NCI-H2107 treated with DMSO at 0.1 percent for 48 hours (cell line): ENCODE results near the gene UBE2U.

Experiments
- DNase-seq: peaks from one replicate; lab custom pipeline; 2025; ENCODE audit not compliant: unreplicated experiment; lab: John Stamatoyannopoulos, UW

UBE2U gene

DNA sequence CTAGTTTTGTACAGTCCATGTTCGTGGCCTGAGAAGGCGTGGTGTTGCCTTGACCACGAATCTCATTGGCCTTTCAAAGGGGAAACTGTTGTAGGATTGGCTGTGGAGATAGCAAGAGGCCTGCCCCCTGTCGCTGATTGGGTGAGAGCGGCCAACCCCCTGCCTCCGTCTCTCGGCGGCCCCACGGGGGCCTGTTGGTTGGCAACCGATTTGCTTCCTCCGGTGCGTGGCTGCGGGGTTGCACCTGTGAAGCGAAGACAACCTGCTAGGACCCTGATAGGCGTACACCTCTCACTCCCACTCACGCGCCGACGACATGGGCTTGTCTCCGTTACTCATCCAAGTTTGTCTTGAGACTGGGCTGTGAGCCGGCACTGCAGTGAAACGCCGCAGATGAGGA lies at the start of gene UBE2U:
Gene UBE2U, plus strand, starts transcription at position 204 of the 400 bp plus-strand sequence. CDS start 428 bp downstream, outside the sequence.
- no peak for DNase-seq

DNA sequence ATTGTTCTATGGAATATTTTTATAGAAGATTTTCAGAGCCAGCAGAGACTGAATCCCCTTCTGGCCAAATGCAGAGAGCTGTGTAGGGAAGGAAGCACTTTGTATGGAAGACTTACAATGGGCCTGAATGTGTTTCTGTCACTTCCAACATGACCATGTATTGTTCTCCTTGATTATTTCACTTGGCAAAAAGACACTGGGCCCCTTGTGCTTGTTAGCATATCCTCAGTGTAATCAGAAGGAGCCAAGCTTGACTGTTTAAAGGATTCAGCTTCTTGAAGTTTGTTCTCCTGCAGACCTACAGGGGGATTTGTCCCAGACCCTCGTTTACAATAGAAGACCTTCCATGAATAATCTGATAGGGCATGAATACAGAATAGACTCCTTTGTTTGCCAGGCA lies 48.1 kb upstream of the UBE2U start:
- DNase-seq, result no peak

DNA sequence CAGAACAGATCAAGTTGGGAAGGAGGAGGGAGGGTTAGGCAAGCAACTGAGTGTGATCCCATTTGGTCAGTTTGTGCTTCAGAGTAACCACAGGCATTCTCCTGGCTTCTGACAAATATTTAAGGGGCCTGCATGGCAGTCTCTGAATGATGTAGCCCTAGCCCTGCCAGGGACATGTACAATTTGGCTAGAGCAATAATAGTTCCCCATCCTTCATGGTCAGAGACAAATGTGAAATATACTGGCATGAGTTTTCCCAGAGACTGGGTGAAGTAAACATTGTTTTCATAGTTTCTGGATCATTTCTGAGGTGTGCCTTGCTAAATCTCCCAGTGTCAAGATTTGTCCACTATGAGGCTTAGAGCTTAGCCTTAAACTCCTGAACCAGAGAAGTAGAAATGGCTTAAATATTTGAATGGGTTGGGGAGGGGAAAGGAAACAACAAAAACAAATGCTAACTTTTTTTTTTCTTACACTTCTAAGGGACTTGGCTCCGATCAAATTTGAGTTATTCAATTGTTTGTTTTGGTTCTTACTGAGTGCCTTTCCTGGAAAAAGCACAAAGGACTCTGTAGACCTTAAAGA lies 42.0 kb upstream of the UBE2U start:
- no peak for DNase-seq

DNA sequence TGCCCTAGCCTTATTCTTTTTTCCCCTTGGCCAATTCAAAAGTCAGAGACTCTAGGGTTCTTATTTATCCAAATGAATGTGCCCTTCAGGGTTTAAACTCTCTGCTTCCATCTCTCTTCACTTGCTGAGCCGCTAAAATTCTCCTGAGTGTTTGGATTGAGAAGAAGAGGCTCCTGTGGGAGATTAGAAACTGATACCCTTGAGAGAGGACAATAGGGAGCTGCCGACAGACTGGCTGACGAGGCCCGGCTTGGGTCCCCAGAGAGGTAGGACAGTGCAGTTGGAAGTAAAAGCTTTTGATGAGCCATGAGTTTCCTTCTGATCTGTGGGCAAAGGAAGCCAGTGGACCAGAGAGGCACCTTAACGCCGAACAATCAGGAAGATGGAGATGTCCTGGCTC lies 41.3 kb upstream of the UBE2U start:
- peak; percentile 74 for DNase-seq

DNA sequence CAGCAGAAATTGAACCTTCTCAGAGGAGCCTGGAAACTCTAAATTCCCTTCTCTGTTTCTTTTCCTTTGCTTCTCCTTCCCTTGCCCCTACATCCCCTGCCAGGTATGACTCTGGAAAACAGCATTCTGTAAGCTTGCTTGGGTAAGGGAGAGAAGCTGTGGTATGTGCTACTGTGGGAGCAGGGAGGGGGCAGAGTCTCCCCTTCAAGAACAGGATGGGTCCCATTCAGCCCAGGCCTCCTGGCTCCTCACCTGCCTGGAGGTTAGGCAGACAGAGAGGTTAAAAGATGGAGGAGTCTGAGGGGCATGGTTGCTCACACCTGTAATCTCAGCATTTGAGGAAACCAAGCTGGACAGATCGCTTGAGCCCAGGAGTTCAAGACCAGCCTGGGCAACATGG lies 40.6 kb upstream of the UBE2U start:
- DNase-seq, result no peak

GRCh38 chr1:64163431-64163830 lies 40.0 kb upstream of the UBE2U start:
- no peak for DNase-seq

DNA sequence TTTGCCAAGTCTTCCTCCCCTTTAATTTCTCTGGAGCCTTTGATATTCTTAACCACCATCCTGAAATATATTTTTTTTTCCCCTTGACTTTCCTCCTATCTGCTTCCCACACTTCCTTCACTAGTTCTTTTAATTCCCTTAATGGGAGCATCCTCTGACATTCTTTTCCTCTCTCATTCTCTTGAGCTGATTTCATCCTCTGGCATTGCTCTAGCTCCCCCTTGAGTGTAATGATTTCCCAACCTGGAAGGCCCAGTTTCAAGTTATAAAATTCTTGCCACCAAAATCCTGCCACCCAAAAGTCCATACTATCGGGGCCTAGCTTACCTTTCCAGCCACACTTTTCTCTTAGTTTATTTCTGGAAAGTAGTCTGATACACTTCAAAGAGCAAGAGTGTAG lies 39.5 kb upstream of the UBE2U start:
- peak; percentile 52 for DNase-seq

- DNase-seq, result no peak
These were observed 36.8 kb upstream of the UBE2U start for GRCh38 chr1:64166629-64167028.

DNA sequence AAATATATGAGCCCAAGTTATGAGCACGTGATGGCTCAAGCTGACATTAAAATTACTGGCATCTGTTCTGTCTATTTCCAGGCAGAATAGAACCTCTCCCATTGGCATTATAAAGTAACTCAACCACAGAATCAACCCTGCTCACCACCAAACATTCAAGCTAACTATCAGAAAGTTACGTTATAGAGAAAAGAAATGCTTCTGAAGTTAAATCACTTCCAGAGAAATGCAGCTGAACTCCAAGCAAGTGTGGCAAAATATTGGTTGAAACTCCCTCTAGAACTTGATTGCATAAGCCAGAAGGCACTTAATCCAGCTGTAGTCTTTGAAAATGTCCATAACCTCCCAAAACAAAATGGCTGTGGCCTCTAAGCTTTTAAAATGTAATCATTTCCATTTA lies 36.2 kb upstream of the UBE2U start:
- no peak for DNase-seq

- DNase-seq, result no peak
These were observed 32.2 kb upstream of the UBE2U start for GRCh38 chr1:64171246-64171645.

GRCh38 chr1:64171797-64172281 lies 31.6 kb upstream of the UBE2U start:
- DNase-seq, result no peak

DNA sequence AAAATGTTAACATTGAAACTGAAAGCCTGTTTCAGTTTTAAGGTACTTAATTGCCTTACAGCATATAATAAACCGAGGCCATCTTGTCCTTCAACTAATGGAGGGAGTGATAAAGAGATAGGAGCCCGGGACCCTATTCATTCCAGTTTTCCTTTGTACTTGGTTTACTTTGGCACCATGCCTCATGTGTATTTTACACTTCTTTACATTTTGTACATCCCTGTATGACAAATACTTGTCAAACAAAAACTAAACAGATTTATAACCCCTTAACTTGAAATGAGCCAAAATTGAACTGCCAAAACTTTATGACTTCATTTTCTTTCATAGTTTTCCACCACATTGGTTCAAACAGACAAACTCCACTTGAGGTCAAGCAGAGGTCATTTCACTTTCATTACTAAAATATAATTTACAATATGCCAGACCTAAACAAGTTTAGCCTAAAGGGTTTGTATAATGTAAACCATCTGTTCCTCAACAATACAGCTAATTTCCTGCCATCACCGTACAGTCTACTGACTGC lies 30.9 kb upstream of the UBE2U start:
- DNase-seq, result peak; percentile 56

DNA sequence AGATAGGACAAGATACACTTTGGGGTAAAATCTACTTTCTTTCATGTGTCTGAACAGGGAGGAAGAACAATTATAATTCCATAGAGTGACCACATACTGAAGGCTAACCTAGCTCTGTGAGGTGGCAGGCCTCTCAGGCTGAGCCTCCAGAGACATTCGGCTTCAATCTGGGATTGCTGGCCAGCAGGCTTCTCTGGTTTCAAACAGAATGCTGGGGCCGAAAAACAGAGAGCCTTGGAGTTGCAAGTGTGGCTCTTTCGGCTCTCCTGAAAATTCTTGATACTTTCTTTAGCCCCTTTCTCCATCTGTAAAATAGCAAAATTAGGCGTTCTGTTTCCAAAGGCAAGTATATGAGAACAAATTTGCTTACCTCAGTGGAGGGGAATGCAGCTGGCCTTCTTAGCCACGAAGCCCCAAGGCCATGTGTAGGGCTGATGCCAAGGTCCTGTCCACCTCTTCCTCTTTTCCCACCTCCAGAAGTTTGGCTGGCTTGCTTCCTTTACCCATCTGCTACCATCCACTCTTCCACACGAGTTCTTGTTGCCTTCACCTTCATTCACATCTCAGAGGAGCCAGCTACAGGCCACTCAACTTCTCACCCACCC lies 30.0 kb upstream of the UBE2U start:
- DNase-seq, result no peak

DNA sequence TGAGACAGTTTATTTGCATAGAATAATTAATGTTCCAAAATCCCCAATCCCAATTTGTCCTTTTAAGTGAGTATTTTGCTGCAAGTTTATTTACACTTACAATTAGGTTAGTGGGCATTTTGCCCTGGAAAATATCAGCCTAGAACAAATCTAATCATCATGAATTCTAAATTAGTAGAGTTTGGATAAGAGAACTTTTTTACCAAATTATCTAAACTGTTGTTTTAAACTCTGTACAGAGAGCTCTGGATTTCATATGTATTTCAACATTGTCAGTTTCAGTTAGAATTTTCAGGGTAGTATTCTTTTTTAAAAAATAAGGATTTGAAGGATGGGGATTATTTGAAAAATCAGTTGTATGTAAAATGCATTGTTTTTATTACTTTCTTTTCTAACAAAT lies 27.8 kb upstream of the UBE2U start:
- DNase-seq, result no peak

GRCh38 chr1:64176659-64177058 lies 26.8 kb upstream of the UBE2U start:
- no peak for DNase-seq

DNA sequence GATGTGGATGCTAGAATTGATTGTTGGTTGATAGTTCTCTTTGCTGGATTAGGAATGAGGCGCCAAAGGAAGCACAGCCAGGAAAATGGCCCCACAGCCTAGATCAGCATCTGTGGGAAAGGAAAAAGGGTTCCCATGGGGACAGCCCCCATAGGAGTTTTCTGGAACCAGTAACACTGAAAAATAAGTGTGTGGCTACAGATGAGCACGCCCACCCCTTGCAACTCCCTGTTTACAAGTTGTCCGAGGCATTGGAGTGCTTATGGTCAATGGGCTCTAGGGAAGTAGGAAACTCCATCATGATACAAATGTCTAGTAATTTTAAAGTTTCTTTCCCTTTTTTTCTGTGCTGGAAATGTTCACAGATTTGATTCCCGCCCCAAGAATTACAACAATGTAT lies 23.8 kb upstream of the UBE2U start:
- no peak for DNase-seq

DNA sequence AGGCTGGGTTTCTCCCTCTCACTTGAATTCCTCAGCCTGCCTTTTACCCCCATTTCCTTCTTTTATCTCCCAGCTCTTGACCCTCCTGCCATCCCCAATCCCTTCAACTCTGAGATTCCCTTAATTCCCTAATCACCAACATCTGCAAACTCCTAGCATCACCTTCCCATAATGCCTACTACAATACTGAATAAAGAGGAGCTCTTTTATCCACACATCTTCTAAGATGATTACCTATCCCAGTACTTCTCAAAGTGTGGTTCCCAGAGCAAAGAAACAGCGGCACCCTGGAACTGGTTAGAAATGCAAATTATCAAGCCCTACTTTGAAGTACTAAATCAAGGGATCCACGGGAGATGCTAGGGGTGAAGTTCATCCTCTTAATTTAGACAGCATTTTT lies 21.2 kb upstream of the UBE2U start:
- no peak for DNase-seq

DNA sequence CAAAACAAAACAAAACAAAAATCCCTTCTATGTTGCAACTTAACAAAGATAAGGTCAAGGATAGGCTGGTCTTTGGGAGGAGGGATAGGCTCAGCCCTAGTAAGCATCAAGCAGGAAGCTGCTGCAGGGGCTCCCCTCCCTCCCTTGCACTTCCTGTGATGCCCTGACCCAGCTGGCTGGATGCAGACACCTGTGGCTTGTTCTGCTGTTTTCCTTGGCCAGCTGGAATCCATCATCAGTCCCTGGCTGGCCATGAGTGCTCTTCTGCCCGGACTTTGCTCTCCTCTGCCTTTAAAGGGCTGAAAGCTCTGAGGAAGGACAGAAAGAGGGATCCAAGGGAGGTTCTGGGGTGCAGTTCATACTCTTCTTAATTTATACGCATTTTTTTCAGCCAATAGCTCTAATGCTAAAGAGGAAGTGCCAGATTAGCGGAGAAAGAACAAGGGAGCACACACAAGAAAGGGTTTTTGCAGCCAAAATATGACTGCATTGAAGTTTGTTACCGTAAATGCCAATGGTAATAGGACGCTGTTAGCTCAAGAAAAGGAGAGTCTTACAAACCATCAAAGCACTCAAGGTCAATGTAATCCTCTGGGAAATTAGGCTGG lies 19.9 kb upstream of the UBE2U start:
- no peak for DNase-seq

- DNase-seq, result peak; percentile 79
These were observed 19.4 kb upstream of the UBE2U start for GRCh38 chr1:64184003-64184440.

DNA sequence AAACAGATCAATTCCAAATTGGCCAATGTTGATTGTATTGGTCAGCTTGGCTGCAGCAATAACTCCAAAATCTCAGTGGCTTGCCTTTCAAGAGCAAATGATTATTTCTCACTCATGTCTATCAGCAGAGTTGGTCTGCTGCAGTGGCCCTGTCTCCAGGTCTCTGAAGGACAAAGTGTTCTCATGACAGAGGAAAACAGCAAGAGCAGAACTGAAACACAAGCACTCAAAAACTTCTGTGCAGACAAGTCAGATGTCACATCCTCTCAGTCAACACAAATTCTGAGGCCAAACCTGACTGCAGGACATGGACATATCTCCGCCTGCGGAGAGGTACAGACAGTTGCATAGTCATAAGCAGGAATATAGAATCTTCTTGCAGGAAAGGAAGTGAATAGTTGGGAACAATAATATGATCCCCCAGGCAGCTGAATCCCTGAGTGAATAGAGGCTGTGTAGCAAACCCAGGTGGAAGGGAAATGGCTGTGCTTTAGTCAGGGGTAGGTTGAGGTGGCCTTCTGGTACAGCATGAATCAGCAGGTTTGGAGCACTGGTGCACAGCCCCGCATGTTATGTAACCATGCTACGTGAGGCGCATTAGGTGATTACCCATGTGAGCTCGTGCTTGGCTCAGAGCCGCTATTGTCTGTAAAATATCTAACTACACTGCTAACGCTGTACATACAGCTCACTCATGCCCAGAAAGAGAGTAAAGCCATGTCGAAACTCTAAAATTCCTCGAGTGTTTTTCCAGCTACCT lies 17.1 kb upstream of the UBE2U start:
- no peak for DNase-seq

GRCh38 chr1:64186898-64187280 lies 16.5 kb upstream of the UBE2U start:
- DNase-seq, result no peak

DNA sequence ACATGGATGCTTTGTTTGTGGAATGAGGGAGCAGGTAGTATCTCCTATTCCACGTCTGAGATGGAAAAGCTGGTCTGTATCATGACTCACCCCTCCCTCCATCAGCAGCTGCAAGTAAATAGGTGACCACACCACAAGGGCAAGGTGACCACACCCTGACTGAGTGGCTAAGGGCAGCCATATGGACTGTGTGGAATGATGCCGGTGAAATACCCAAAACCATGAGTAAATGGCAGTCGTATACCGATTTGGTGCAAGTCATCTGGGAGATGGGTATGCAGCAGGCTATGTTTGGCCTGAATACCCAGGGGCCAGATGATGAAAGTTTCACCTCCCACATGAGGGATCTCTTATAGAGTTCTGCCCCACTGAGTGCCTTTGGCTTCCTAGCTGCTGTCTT lies 15.8 kb upstream of the UBE2U start:
- no peak for DNase-seq
